Activated B cell treated with CpG ODN at 0.5 μM for 24 hours (primary cell): ENCODE data around the gene LRRTM2. TPM values are rescaled to one million over a fixed set of nuclear protein-coding genes. Genes with fewer than 3 reads are reported as not detected.
"Not testable (repeated sequence)": the region's sequence is repeated elsewhere in the genome, so short reads cannot be mapped to it uniquely, and the experiment has no call there.

Source experiments
- ATAC-seq: fragments of 200-7000 bp; cut with Tn5 transposase; one replicate; pipeline ENCODE4 v1.10.0; 2021; ENCODE audit warnings: low read depth, mild to moderate bottlenecking, moderate library complexity
- CTCF ChIA-PET: fragments of 350-600 bp; sonication (Branson Sonifier 250); formaldehyde crosslinking; loops from one replicate; lab custom pipeline; 2021; ENCODE audit warnings: antibody characterized with exemption; lab: Charles Lee
- POLR2A ChIA-PET: fragments of 350-600 bp; sonication (Branson Sonifier 250); formaldehyde crosslinking; loops from one replicate; lab custom pipeline; 2021; ENCODE audit warnings: antibody characterized with exemption; lab: Charles Lee
- DNase-seq: peaks from one replicate; pipeline ENCODE4 v3.0.0; 2022
- H3K27ac Mint-ChIP-seq: one replicate; pipeline ENCODE4 v1.8.0; 2020; ENCODE audit warnings: mixed read lengths
- H3K27me3 Mint-ChIP-seq: one replicate; pipeline ENCODE4 v1.8.0; 2021; ENCODE audit warnings: mixed read lengths
- H3K36me3 Mint-ChIP-seq: one replicate; pipeline ENCODE4 v1.8.0; 2021; ENCODE audit warnings: low read depth, mixed read lengths
- H3K4me1 Mint-ChIP-seq: one replicate; pipeline ENCODE4 v1.8.0; 2021; ENCODE audit warnings: mixed read lengths
- H3K4me3 Mint-ChIP-seq: one replicate; pipeline ENCODE4 v1.8.0; 2020; ENCODE audit warnings: mild to moderate bottlenecking, mixed read lengths
- H3K9me3 Mint-ChIP-seq: one replicate; pipeline ENCODE4 v1.8.0; 2020; ENCODE audit warnings: mixed read lengths
- CTCF ChIP-seq: fragments of 200-600 bp; IDR thresholded peaks from one replicate; pipeline ENCODE4 v1.8.0; 2022; ENCODE audit warnings: antibody characterized with exemption, mild to moderate bottlenecking
- intact Hi-C: fragments of 100-400 bp; cut with micrococcal nuclease; formaldehyde crosslinking; loops from one replicate; pipeline ENCODE4 v1.15.1; 2024
- total RNA-seq: library from RNA; stranded (reverse); gene quantifications from 2 replicates; pipeline ENCODE4 v1.2.3, GENCODE V29; 2022

LRRTM2 gene
- total RNA-seq, 1 donor from 2014 or later: 0.29 TPM

GRCh38 chr5:138843316-138844124 lies 31.6 kb downstream of the LRRTM2 start:
- intact Hi-C loops: no loop called here
- POLR2A ChIA-PET: no interaction called here
- CTCF ChIA-PET: no interaction called here
- H3K4me3 Mint-ChIP-seq: no peak overlapping the region
- ATAC-seq: no peak
- H3K36me3 Mint-ChIP-seq: peaks cover 5% of the 10 kb centered on the region
- no peaks in the 10 kb centered on the region for H3K9me3 Mint-ChIP-seq
- no peak for DNase-seq
- no peak for TF ChIP-seq CTCF
- no peak overlapping the region for H3K27ac Mint-ChIP-seq
- no peaks in the 10 kb centered on the region for H3K27me3 Mint-ChIP-seq
- peaks cover 6% of the 10 kb centered on the region for H3K4me1 Mint-ChIP-seq

- Mint-ChIP-seq H3K27me3 (no peaks in the 10 kb centered on the region), H3K9me3 (no peaks in the 10 kb centered on the region), H3K27ac (no peak overlapping the region), H3K4me1 (peaks cover 4% of the 10 kb centered on the region), H3K36me3 (peaks cover 7% of the 10 kb centered on the region), H3K4me3 (no peak overlapping the region)
- no peak for TF ChIP-seq CTCF
- intact Hi-C loops: no loop called here
- POLR2A ChIA-PET: no interaction called here
- CTCF ChIA-PET: no interaction called here
- DNase-seq (no peak), ATAC-seq (no peak)
These were observed 33.6 kb downstream of the LRRTM2 start for GRCh38 chr5:138841531-138841930.

GRCh38 chr5:138840103-138840502 lies 35.0 kb downstream of the LRRTM2 start:
- no peaks in the 10 kb centered on the region for H3K27me3 Mint-ChIP-seq
- ATAC-seq: no peak
- ChIA-PET POLR2A (no interaction called here), CTCF (no interaction called here)
- no peaks in the 10 kb centered on the region for H3K9me3 Mint-ChIP-seq
- H3K27ac Mint-ChIP-seq: no peak overlapping the region
- peaks cover 4% of the 10 kb centered on the region for H3K4me1 Mint-ChIP-seq
- no peak for TF ChIP-seq CTCF
- peaks cover 2% of the 10 kb centered on the region for H3K36me3 Mint-ChIP-seq
- no peak for DNase-seq
- intact Hi-C loops: no loop called here
- no peak overlapping the region for H3K4me3 Mint-ChIP-seq

- H3K4me3 Mint-ChIP-seq: no peak overlapping the region
- intact Hi-C loops: no loop called here
- TF ChIP-seq CTCF: no peak
These were observed 38.0 kb downstream of the LRRTM2 start for GRCh38 chr5:138837160-138837559.

GRCh38 chr5:138834853-138835252 lies 40.3 kb downstream of the LRRTM2 start:
- intact Hi-C loops, H3K9me3 Mint-ChIP-seq, H3K27me3 Mint-ChIP-seq, H3K27ac Mint-ChIP-seq, H3K4me3 Mint-ChIP-seq, H3K4me1 Mint-ChIP-seq, DNase-seq, CTCF ChIA-PET, ATAC-seq, POLR2A ChIA-PET, H3K36me3 Mint-ChIP-seq: not testable (repeated sequence)

More at GRCh38 chr5:138837160-138837559, 38.0 kb downstream of the LRRTM2 start:
- DNase-seq: no peak
- no peaks in the 10 kb centered on the region for H3K9me3 Mint-ChIP-seq
- peaks cover 5% of the 10 kb centered on the region for H3K4me1 Mint-ChIP-seq
- peaks cover 2% of the 10 kb centered on the region for H3K36me3 Mint-ChIP-seq
- ATAC-seq: no peak
- no peaks in the 10 kb centered on the region for H3K27me3 Mint-ChIP-seq
- no peak overlapping the region for H3K27ac Mint-ChIP-seq
- CTCF ChIA-PET: no interaction called here
- POLR2A ChIA-PET: no interaction called here
